A549 (cell line): ENCODE data around the gene SNAI3.

Experiments used
- CTCF ChIP-seq: fragments of >200 bp; sonication (Bioruptor Twin); formaldehyde crosslinking; IDR thresholded peaks from 3 replicates; pipeline ENCODE4 v1.5.1; 2016
- ELK1 ChIP-seq: fragments of 150-350 bp; IDR thresholded peaks from 2 replicates; pipeline ENCODE4 v1.6.1; 2014; ENCODE audit warnings: low read depth, mild to moderate bottlenecking, low read length
- MAX ChIP-seq: IDR thresholded peaks from 2 replicates; pipeline ENCODE4 v1.6.1; 2012
- SREBF2 ChIP-seq: fragments of 450-650 bp; IDR thresholded peaks from 2 replicates; pipeline ENCODE4 v1.6.1; 2014; ENCODE audit warnings: mild to moderate bottlenecking, moderate library complexity

GRCh38 chr16:88719933-88720296 lies 33.6 kb upstream of the SNAI3 start:
- TF ChIP-seq ELK1, result no peak
- no peak for TF ChIP-seq CTCF
- no peak for TF ChIP-seq MAX
- TF ChIP-seq SREBF2, result no peak
